ENCODE data around the gene TMEM45A.
"Not testable (repeated sequence)": the region's sequence is repeated elsewhere in the genome, so short reads cannot be mapped to it uniquely, and the experiment has no call there.

The TMEM45A gene

GRCh38 chr3:100578646-100579045 is 86.2 kb downstream of the TMEM45A start:
- no peak for DNase-seq

DNA sequence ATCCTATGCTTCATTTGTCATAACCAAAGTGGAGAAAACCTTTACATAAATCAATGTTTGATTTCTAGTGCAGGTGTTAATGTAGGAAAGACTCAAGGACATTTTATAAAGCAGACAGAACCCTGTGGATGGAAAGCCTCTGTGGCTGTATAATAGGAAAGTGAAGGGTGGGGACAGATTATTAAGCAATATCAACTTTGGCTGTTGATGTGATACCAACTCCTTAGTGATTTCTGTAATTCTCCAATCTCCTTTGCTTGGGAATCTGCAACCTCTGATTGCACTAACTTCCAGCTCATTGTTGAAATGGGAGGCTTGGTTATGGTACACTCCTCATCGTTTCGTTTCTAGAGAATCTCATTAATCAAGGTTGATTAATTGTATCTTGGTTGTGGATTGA is 87.7 kb downstream of the TMEM45A start:
- DNase-seq: no peak

GRCh38 chr3:100581650-100582049 is 89.2 kb downstream of the TMEM45A start:
- no peak for DNase-seq

GRCh38 chr3:100582157-100582556 is 89.7 kb downstream of the TMEM45A start:
- DNase-seq: not testable (repeated sequence)

- DNase-seq: no peak
Observed at GRCh38 chr3:100584101-100584660, 91.8 kb downstream of the TMEM45A start.

- DNase-seq: no peak
Observed at GRCh38 chr3:100586832-100587231, 94.4 kb downstream of the TMEM45A start.

GRCh38 chr3:100588251-100588650 is 95.8 kb downstream of the TMEM45A start:
- DNase-seq: no peak

- DNase-seq: peak; percentile 38
Observed at GRCh38 chr3:100590114-100590839, 97.9 kb downstream of the TMEM45A start.

DNA sequence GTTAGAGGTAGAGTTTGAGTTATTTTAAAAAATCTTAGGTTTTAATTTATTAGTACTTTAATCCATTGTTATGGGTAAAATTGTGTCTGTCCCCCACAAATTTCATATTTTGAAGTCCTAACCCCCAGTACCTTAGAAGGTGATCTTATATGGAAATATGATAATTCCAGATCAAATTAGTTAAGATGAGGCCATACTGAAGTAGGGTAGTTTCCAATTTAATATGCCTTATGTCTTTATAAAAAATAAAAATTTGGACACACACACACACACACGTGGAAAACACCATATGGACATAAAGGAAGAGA is 98.4 kb downstream of the TMEM45A start:
- no peak for DNase-seq

GRCh38 chr3:100591411-100591810 is 99.0 kb downstream of the TMEM45A start:
- DNase-seq: no peak

- peak; percentile 65 for DNase-seq
Observed at GRCh38 chr3:100600181-100601042, 108.0 kb downstream of the TMEM45A start.

- DNase-seq: no peak
Observed at GRCh38 chr3:100602506-100603444, 110.4 kb downstream of the TMEM45A start.

DNA sequence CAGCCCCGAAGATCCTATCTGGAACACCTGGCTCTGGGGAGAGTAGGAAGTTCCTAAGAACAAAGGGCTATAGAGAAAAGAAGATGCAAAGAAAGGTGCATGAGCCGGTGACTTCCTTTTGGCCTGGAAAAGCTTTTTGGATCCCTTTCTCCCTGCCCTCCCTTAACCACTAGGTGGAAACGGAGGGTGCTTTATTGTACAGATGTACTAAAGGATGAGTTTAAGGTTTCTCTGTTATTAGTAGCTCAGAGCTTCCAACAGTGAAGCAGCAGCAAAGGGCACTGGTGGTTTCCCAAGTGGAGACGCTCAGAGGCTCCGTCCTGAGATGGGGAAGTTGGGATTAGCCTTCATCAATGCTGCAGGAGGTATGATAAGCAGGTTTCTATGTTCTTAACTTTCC is 111.0 kb downstream of the TMEM45A start:
- DNase-seq: peak; percentile 44

GRCh38 chr3:100605358-100605757 is 112.9 kb downstream of the TMEM45A start:
- no peak for DNase-seq

DNA sequence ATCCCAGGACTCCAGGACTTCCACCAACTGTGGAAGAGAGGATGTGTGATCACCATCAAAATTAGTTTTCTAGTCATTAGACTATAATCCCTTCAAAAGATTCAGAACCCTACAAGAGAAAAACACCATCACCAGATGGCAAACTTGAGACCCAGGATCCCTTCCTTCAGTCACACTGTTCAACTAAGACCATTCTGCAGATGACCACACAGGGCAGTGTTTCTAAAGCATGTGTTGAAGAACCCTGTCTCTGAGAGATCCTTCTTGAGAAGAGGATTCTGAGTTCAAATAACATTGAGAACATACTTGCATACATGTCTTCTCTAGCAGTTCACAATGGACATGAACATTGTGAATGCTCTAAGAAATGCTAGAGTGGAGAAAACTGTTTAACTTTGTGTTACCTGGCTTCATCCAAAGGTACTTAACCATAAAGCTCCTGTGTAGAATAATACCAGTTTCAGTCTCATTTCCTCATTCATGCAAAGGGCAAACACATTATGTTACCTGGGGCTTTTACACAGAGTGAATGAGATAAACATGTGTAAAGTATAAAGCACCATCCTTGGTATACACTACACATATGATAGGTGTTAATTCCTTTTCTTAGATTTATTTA is 114.6 kb downstream of the TMEM45A start:
- DNase-seq: no peak

- no peak for DNase-seq
Observed at GRCh38 chr3:100609305-100609704, 116.9 kb downstream of the TMEM45A start, which contains the start of gene ADGRG7. Gene ADGRG7 (plus strand): TSS chr3:100609601. CDS start chr3:100609857, 256 bp downstream.

DNA sequence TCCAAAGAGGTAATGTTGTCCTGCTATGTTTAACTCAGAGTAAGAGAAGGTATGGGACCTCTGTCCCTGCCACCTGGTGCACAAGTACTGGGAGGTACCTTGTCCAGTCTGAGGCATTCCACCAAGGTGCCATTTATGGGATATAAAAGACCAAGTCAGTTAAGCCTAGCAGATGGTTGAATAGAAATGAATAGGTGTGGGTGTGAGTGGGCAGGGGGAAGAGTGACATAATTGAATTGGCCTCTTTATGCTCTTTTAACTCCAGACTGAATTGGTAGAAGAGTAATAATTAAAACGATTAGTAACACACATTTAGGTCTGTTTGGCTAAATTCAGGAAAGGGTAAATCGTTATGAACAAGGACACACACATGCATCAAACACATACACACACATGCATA is 117.5 kb downstream of the TMEM45A start:
- DNase-seq: no peak

GRCh38 chr3:100611221-100611620 is 118.8 kb downstream of the TMEM45A start:
- DNase-seq: no peak

GRCh38 chr3:100613721-100614390 is 121.4 kb downstream of the TMEM45A start:
- no peak for DNase-seq

GRCh38 chr3:100614941-100615340 is 122.5 kb downstream of the TMEM45A start:
- no peak for DNase-seq

DNA sequence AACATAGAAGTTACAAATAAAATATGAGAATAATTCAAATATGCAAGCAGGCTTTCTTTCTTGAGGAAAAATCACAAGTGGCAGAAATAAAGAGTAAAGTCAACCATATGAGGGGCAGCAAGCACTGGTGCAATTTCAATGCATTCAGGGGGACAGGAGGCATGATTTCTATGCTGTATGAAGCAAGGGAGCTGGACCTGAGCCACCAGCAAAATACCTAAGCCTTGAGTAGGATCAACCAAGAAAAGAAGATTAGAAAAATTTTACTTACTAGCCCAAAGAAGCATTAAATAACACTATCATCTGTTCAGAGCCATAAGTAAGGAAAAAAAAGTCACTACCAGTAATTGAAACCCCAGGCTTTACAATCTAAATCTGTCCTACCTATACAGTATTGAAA is 123.3 kb downstream of the TMEM45A start:
- peak; percentile 55 for DNase-seq

DNA sequence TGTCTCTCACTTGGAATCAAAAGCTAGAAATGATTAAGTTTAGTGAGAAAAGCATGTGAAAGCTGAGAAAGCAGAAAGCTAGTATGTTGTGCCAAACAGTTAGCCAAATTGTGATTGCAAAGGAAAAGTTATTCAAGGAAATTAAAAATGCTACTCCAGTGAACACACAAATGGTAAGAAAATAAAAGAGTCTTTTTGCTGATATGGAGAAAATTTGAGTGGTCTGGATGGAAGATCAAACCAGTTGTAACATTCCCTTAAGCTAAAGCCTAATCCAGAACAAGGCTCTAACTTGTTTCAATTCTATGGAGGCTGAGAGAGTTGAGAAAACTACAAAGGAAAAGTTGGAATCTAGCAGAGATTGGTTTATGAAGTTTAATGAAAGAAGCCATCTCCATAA is 128.8 kb downstream of the TMEM45A start:
- no peak for DNase-seq
